ENCODE results near the gene IL17RE. TPM values are rescaled to one million over a fixed set of nuclear protein-coding genes. Genes with fewer than 3 reads are reported as not detected.

Gene IL17RE
- total and polyA plus RNA-seq, 9 of the 15 experiments (the other 6 are each of a cell fraction or from before 2014, with no cell fraction given): 0.32 to 1.9 (median 0.51) TPM; not detected in 4

DNA sequence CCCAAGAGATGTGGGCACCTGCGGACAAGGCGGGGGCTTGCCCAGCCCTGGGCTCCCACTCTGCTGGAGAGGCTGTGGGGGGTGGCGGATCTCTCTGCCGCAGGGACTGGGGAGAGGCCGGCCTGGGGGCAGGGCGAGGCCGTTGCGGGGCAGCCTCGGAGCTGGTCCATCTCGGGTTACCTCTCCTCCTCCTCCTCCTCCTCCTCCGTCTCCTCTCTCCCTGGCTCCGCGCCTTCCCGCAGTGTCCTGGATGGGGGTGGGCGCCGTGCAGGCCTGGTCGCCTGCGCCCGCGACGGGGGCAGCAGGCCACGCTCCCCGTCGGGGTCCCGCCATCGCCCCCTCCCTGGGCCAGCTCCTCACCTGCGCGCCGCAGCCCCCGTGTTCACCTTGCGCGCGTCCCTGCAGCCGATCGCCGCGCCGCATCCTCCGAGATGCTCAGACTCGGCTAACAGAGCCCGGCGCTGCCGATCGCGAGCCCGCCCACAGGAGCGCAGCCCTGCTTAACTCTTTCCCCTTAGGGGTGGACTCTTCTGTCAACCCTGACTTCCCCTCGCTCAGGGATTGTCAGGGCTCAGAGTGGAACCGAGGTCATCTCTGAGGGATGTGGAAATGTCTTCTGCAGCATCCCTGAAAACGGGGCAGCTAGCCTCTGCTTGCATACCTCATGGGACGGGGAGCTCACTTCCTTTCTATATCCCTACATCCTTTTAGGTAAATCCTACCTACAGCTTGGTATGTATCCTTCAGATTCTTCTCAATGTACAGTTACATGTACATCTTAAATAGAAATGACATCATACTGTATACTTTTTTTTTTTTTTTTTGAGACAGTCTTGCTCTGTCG lies 49.5 kb downstream of the IL17RE start, which contains the start of gene PRRT3 (continued):
- TF ChIP-seq, protein P1, sequence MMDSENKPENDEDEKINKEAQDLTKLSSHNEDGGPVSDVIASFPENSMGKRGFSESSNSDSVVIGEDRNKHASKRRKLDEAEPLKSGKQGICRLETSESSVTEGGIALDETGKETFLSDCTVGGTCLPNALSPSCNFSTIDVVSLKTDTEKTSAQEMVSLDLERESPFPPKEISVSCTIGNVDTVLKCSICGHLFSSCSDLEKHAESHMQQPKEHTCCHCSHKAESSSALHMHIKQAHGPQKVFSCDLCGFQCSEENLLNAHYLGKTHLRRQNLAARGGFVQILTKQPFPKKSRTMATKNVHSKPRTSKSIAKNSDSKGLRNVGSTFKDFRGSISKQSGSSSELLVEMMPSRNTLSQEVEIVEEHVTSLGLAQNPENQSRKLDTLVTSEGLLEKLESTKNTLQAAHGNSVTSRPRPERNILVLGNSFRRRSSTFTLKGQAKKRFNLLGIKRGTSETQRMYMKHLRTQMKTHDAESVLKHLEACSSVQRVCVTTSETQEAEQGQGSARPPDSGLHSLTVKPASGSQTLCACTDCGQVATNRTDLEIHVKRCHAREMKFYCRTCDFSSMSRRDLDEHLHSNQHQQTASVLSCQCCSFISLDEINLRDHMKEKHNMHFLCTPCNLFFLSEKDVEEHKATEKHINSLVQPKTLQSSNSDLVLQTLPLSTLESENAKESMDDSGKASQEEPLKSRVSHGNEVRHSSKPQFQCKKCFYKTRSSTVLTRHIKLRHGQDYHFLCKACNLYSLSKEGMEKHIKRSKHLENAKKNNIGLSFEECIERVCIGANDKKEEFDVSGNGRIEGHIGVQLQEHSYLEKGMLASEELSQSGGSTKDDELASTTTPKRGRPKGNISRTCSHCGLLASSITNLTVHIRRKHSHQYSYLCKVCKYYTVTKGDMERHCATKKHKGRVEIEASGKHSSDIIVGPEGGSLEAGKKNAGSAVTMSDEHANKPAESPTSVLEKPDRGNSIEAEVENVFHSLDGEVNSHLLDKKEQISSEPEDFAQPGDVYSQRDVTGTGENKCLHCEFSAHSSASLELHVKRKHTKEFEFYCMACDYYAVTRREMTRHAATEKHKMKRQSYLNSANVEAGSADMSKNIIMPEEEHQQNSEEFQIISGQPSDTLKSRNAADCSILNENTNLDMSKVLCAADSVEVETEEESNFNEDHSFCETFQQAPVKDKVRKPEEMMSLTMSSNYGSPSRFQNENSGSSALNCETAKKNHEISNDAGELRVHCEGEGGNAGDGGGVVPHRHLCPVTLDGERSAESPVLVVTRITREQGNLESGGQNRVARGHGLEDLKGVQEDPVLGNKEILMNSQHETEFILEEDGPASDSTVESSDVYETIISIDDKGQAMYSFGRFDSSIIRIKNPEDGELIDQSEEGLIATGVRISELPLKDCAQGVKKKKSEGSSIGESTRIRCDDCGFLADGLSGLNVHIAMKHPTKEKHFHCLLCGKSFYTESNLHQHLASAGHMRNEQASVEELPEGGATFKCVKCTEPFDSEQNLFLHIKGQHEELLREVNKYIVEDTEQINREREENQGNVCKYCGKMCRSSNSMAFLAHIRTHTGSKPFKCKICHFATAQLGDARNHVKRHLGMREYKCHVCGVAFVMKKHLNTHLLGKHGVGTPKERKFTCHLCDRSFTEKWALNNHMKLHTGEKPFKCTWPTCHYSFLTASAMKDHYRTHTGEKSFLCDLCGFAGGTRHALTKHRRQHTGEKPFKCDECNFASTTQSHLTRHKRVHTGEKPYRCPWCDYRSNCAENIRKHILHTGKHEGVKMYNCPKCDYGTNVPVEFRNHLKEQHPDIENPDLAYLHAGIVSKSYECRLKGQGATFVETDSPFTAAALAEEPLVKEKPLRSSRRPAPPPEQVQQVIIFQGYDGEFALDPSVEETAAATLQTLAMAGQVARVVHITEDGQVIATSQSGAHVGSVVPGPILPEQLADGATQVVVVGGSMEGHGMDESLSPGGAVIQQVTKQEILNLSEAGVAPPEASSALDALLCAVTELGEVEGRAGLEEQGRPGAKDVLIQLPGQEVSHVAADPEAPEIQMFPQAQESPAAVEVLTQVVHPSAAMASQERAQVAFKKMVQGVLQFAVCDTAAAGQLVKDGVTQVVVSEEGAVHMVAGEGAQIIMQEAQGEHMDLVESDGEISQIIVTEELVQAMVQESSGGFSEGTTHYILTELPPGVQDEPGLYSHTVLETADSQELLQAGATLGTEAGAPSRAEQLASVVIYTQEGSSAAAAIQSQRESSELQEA (IDR thresholded peaks at IDR 0.05; ENCODE audit: low read depth): no peak

Data from K562 (cell line).